ENCODE results near the gene STX18.

GRCh38 chr4:4390046-4390445 lies 151.8 kb downstream of the STX18 start:
- no peak for TF ChIP-seq POLR2A (IDR thresholded peaks at IDR 0.05)
- TF ChIP-seq, protein P1, sequence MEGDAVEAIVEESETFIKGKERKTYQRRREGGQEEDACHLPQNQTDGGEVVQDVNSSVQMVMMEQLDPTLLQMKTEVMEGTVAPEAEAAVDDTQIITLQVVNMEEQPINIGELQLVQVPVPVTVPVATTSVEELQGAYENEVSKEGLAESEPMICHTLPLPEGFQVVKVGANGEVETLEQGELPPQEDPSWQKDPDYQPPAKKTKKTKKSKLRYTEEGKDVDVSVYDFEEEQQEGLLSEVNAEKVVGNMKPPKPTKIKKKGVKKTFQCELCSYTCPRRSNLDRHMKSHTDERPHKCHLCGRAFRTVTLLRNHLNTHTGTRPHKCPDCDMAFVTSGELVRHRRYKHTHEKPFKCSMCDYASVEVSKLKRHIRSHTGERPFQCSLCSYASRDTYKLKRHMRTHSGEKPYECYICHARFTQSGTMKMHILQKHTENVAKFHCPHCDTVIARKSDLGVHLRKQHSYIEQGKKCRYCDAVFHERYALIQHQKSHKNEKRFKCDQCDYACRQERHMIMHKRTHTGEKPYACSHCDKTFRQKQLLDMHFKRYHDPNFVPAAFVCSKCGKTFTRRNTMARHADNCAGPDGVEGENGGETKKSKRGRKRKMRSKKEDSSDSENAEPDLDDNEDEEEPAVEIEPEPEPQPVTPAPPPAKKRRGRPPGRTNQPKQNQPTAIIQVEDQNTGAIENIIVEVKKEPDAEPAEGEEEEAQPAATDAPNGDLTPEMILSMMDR (IDR thresholded peaks at IDR 0.05): no peak

All from prostate gland (tissue), 2 donors.